Nucleus accumbens (tissue), 56 donors: ENCODE results near the gene HEBP2.
"Not testable (repeated sequence)": the region's sequence is repeated elsewhere in the genome, so short reads cannot be mapped to it uniquely, and the experiment has no call there.

Experiments
- DNase-seq, 56 donors: peaks; one replicate each; lab custom pipeline; 2025; lab: John Stamatoyannopoulos, UW

Gene HEBP2

GRCh38 chr6:138421608-138422007 lies 17.6 kb downstream of the HEBP2 start:
- DNase-seq, result no peak

DNA sequence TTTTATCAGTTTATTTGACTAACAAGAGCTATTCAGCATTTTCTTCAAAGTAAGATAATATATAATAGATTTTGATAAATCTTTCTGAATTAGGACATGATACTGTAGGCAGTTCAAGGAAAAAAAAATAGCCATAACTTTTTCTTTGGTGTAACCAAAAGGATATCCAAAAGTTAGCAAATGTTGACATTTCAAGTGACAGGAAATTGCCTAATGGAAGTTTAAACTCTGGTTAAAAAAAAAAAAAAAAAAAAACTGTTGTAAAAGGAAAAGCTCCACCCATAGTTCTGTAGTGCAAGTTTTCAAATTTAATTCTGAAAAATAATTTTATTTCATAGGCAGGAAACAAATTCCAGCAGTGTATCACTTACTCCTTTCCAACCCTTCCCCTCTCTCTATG lies 18.8 kb downstream of the HEBP2 start:
- DNase-seq, result no peak

- no peak for DNase-seq
These were observed 20.2 kb downstream of the HEBP2 start for GRCh38 chr6:138424004-138424904.

GRCh38 chr6:138425256-138425655 lies 21.2 kb downstream of the HEBP2 start:
- not testable (repeated sequence) for DNase-seq

GRCh38 chr6:138426500-138427123 lies 22.6 kb downstream of the HEBP2 start:
- no peak for DNase-seq

- no peak for DNase-seq
These were observed 23.7 kb downstream of the HEBP2 start for GRCh38 chr6:138427701-138428100.

DNA sequence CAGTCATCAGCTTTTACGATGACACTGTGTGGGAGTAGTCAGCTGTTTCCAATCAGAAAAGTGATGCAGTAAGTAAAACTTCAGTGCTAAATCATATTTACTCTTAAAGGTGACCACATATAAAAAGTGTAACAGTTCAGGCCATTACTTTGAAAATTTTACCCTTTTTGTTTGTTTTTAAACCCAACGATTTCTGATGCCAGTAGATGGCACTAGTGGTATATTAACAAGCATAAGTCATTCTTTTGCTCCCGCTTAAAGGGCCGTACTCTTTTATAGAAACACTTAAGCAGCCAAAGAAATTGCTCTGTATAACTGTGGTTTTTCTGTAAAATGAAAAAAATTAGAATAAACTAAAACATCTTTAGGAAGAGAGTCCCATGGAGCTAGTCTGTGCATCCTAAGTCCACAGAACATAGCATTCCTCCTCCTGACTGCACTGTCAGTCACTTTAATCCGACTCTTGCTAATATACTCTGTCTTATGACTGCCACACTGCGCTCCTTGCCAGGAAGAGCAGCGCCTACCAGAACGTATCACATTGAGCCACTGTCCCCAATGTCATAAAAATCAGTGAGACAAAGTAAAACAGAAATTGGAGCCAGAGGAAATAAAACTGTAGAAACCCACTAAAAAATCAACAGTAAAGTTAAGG lies 25.0 kb downstream of the HEBP2 start:
- DNase-seq, result no peak

- DNase-seq, result no peak
These were observed 25.7 kb downstream of the HEBP2 start for GRCh38 chr6:138429761-138430160.

DNA sequence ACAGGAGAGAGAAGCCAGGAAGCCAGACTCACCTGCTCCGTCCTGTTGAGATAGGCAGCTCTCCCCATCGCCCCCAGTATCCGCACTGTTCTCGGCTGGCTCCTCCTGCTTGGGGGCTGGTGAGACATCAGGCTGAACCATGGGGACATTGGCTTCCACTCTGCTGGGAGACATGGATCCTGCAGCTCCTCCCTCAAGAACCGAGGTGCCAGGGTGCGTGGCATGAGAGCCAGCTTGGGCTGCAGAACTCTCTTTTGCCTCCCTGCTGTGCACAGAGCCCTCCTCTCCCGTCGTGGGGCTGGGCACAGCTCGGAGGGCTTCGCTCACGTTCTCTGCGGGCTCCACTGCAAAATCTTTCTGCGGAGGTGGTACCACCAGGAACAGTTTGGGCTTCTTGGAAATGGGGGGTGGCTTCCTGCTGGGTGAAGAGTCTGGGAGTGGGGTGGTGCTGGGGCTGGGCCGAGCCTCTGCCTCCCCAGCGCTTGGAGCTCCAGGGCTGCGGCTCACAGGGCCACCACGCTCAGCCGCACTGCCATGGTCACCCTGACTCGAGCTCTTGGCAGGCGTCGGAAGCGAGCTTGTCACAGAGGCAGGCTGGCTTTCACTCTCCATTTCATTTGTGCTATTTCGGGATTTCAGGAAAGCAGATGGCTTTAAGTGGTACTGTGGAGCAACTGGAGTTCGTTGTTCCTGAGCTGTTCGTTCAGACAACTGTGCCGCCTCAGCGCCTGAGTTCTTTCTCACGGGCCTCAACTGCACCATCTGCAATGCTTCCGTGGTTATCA lies 26.5 kb downstream of the HEBP2 start:
- DNase-seq, result peak in 31 of 56 donors; percentile 5 to 61 (median 34)

DNA sequence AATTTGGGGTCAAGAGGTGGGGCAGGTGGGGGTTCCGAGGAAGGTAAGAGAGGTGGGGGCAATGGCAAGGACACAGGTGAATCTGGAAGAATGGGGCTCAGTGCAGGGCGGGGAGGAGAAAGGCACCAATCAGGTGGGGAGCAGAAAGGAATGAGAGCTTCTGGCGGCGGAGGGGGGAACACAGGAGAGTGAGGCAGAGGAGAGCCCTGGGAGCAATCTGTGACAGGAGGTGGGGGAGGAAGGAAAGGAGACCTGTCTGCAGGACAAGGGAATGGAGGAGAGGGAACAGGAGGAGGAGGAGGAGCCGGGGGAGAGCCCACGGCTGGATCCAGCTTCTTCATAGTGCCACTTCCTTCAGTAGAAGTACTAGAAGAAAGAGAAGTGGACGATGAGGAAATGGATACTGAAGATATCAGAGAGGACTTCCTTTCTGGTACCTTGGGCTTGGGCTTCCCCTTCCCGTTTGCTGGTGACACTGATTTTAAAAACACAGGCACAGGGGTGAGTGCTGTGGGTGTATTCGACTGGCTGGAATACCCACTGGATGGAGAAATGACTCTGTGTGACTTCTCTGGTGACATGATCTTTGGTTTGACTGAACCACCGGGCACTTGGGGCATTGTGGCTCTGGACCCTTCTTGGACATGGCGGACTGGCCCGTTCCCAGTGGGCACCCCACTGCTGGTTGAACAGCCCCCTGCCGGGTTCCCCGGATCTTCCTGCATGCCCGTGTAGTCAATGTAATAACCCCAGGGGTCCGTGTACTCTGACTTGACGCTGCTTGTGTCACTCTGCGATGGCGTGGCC lies 27.4 kb downstream of the HEBP2 start:
- DNase-seq, result peak in 2 of 56 donors; percentile 4 to 13

GRCh38 chr6:138432063-138432356 lies 28.0 kb downstream of the HEBP2 start:
- peak in 13 of 56 donors; percentile 5 to 43 (median 19) for DNase-seq

DNA sequence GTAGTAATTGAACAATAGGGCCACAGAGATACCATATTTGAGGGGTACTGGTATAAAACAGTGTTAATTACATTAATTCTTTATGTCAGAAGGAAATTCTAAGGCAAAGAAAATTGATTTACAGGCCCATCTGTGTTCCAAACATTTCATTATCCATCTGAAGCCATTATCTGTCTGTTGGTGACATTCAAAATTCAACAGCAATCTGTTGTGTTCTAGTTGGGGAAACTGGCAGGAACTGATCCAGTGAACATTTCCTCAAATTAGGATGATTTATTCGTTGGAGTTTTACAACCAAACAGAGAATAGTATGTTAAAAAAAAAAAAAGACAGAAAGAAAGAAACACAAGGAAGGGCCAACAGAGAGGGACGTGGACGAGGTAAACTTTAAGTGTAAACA lies 30.1 kb downstream of the HEBP2 start:
- DNase-seq, result no peak

DNA sequence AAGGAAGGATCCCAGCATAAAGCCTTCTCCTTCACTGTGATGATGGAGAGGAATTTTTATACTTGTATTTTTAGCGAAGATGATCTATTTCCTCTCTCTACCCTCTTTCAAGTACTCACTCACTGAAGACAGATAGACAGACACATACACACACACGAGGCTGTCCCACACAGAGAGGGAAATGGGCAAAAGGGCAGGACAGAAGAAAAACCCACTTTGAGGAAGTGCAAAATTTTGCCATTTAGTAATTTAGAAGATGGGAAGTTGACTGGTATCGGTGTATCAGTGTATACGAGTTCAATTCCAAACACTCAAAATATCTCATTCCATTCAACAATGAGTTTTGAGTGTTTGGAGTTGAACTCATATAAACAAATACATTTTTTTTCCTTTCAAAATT lies 30.9 kb downstream of the HEBP2 start:
- DNase-seq, result no peak

- DNase-seq, result no peak
These were observed 35.5 kb downstream of the HEBP2 start for GRCh38 chr6:138439546-138439945.

DNA sequence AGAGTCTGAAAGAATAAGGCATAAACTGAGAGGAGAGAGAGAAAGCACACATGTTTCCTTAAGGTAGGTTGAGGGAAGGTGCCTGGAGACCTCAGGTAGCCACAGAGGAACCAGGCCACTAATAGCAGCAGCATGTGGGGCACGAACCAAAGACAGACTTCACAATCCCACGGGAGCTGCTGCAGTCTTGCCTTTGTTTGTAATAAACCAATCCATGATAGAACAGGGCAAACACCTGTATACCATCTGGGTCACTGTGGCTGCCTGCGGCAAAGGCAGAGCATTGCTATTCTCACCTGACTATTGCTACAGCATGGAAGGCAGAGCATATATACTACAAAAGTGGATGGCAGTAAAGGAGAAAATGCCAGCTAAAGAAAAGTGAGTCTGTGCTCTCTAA lies 36.3 kb downstream of the HEBP2 start:
- DNase-seq, result no peak

DNA sequence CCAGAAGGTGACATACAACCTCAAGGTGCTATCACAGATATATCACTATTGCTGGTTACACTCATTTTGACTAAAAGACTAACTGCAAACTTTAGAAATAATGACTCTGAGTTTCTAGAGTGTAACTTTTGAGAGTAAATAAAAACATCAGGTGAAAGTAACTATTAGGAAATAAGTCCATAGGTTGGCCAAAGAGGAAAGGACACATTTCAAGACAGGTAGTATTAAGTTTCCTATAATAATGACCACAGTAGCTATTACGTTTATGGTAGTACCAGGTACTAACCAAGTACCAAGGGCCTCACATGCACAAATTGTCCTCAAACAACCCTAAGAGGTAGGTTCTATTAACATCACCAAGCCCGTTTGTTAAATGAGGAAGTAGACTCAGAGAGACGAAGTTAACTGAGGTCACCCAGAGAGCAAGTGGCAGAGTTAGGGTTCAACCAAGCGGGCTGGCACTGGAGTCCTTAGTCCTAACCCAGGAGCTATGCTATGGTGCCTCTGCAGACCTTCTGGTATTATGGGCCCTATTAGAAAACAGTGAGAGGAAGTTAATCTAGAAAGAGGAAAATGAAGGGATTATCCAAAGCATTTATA lies 36.8 kb downstream of the HEBP2 start:
- DNase-seq, result no peak

- DNase-seq, result no peak
These were observed 37.9 kb downstream of the HEBP2 start for GRCh38 chr6:138441965-138442364.

- DNase-seq, result no peak
These were observed 38.6 kb downstream of the HEBP2 start for GRCh38 chr6:138442663-138443062.

DNA sequence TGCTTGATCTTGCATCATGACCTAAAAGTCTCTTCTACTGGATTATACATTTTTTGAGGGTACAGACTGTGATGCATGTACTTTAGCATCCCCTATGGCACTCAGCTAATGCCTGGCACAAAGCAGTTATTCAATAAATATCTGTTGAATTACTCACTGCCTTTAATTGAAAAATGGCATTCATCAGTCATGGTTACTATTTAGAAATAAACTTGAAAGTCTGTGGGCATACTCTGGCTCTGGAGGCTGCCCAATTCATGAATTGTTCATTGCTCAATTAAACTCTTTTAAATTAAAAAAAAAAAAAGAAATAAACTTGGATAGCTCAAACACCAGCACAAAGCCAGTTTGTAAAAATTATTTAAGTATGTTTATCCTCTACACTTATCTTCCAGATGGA lies 40.0 kb downstream of the HEBP2 start:
- DNase-seq, result peak in 1 of 56 donors; percentile 7

DNA sequence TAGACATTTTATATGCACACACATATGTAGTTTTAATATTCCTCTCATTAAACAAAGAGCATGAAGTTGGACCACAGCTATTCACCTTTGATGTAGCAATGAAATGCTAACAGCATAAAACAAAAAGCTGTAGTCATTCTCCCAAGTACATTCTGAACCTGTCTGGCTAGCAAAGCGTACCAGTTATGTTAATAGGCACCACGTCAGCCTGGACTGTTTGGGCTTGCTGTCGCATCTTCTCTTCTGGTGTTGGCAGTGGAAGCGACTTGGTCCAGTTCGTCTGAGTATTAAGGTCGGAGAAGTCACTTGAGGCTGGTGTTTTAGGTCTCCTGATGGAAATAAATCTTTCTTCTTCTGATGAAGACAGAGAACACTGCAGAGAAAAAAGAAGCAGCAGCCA lies 42.8 kb downstream of the HEBP2 start:
- DNase-seq, result peak in 7 of 56 donors; percentile 2 to 47 (median 10)
